Left lobe of liver (tissue), 1 donor: Measurements from ENCODE around the gene DCDC2. TPM values are rescaled to one million over a fixed set of nuclear protein-coding genes. Genes with fewer than 3 reads are reported as not detected.

Experiments used
- total RNA-seq: library from RNA; stranded (reverse); gene quantifications from one replicate; pipeline ENCODE4 v1.2.1, GENCODE V29; 2021
- donor health status: DM: no; HTN: yes; CAD: no.

Gene DCDC2
- total RNA-seq, 1 donor from 2014 or later = 1.4 TPM

Other genes with a start within 250 kb of the DCDC2 start
- not detected for gene NRSN1, start 231.8 kb downstream of the DCDC2 start, total RNA-seq
- 12.7 TPM for gene MRS2, start 44.9 kb upstream of the DCDC2 start, total RNA-seq
- 53.1 TPM for gene GPLD1, start 131.5 kb upstream of the DCDC2 start, total RNA-seq
- gene ALDH5A1, start 136.9 kb upstream of the DCDC2 start, total RNA-seq = 62.2 TPM